CD4-positive, alpha-beta memory T cell (primary cell): ENCODE results near the gene ARID3A. TPM values are rescaled to one million over a fixed set of nuclear protein-coding genes. Genes with fewer than 3 reads are reported as not detected.

Source experiments
- CTCF ChIA-PET: fragments of 350-600 bp; sonication (Branson Sonifier 250); formaldehyde crosslinking; loops from one replicate; lab custom pipeline; 2021; ENCODE audit warnings: inconsistent platforms; ENCODE audit not compliant: partially characterized antibody; lab: Charles Lee
- POLR2A ChIA-PET: fragments of 350-600 bp; sonication (Branson Sonifier 250); formaldehyde crosslinking; loops from one replicate; lab custom pipeline; 2021; ENCODE audit not compliant: partially characterized antibody; lab: Charles Lee
- DNase-seq, 5 donors: peaks; one replicate each; pipeline versions ENCODE4 v3.0.0 to v3.0.0-alpha.2; 2020 to 2022; ENCODE audit warnings: mixed read lengths in 1 of 5
- H3K27ac ChIP-seq: one replicate; pipeline ENCODE4 v1.7.0; 2013; ENCODE audit warnings: low read depth, low read length
- H3K27me3 ChIP-seq: 2 replicates; pipeline ENCODE4 v1.7.0; 2013; ENCODE audit warnings: mild to moderate bottlenecking, low read length, moderate library complexity; ENCODE audit not compliant: insufficient read depth
- H3K36me3 ChIP-seq: 2 replicates; pipeline ENCODE4 v1.7.0; 2013; ENCODE audit warnings: mild to moderate bottlenecking, low read length, moderate library complexity; ENCODE audit not compliant: insufficient read depth
- H3K4me1 ChIP-seq: 2 replicates; pipeline ENCODE4 v1.7.0; 2013; ENCODE audit warnings: mild to moderate bottlenecking, low read length, moderate library complexity; ENCODE audit not compliant: insufficient read depth
- H3K4me3 ChIP-seq, 2 donors: one replicate each; pipeline ENCODE4 v1.7.0; 2013; ENCODE audit warnings: low read length in 2 of 2, mild to moderate bottlenecking in 1 of 2
- H3K9me3 ChIP-seq, 2 donors: one replicate each; pipeline ENCODE4 v1.7.0; 2013; ENCODE audit warnings: low read length in 2 of 2, control low read depth in 1 of 2; ENCODE audit not compliant: control insufficient read depth in 1 of 2
- H3K27ac Mint-ChIP-seq, 7 donors: one replicate each; pipeline ENCODE4 v1.8.0; 2020 to 2021; ENCODE audit warnings: mixed read lengths in 7 of 7, mild to moderate bottlenecking in 6 of 7, inconsistent platforms in 3 of 7, moderate library complexity in 3 of 7
- H3K27me3 Mint-ChIP-seq, 2 donors: one replicate each; pipeline ENCODE4 v1.8.0; 2020 to 2021; ENCODE audit warnings: mixed read lengths in 2 of 2
- H3K36me3 Mint-ChIP-seq, 2 donors: one replicate each; pipeline ENCODE4 v1.8.0; 2020 to 2021; ENCODE audit warnings: mixed read lengths in 2 of 2, inconsistent platforms in 1 of 2, mild to moderate bottlenecking in 1 of 2
- H3K4me1 Mint-ChIP-seq, 4 donors: one replicate each; pipeline ENCODE4 v1.8.0; 2020 to 2021; ENCODE audit warnings: mixed read lengths in 4 of 4, mild to moderate bottlenecking in 1 of 4
- H3K4me3 Mint-ChIP-seq, 8 donors: one replicate each; pipeline ENCODE4 v1.8.0; 2020 to 2021; ENCODE audit warnings: mixed read lengths in 8 of 8, mild to moderate bottlenecking in 7 of 8, moderate library complexity in 6 of 8, inconsistent platforms in 3 of 8
- H3K9me3 Mint-ChIP-seq, 8 donors: one replicate each; pipeline ENCODE4 v1.8.0; 2020 to 2021; ENCODE audit warnings: mixed read lengths in 8 of 8, mild to moderate bottlenecking in 5 of 8, inconsistent platforms in 3 of 8, moderate library complexity in 1 of 8
- intact Hi-C: fragments of 100-400 bp; cut with micrococcal nuclease; formaldehyde crosslinking; loops from one replicate; pipeline ENCODE4 v1.15.1; 2023
- polyA plus RNA-seq, 2 donors: library from polyadenylated mRNA; unstranded; fragments of 300-500 nt; fragmentation: Illumina TruSeq; gene quantifications; one replicate each; pipeline ENCODE4 v1.2.3, GENCODE V29; 2021
- total RNA-seq, 2 experiments: library from RNA; stranded (reverse); gene quantifications; one replicate each; pipeline ENCODE4 v1.2.3, GENCODE V29; 2021

Gene ARID3A
- total and polyA plus RNA-seq, 4 experiments from 2014 or later = 0.27 to 9.6 (median 5.2) TPM

DNA sequence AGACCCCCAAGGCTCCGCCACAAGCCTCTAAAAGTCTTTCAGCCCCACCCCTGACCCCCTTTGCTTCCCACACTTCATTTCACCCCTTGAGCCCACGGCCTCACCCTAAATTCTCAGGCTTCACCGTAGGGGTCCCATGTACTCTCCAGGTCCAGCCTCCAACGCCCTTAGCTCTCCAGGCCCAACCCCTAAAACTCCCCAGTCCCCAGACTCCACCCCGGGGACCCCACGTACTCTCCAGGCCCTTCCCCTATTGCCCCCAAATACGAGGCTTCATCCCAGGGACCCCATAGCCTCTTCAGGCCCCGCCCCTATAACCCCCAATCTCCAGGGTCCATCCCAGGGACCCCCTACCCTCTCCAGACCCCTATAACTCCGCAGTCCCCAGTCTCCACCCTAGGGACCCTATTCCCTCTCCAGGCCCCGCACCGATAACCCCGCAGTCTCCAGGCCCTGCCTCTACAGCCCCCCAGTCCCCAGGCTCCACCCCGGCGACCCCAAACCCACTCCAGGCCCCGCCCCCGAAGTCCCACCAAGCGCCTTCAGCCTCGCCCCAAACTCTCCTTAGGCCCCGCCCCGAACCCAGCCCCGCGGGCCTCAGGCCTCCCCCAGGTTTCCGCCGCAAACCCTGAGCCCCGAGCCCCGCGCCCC is 33.5 kb upstream of the ARID3A start:
- Histone ChIP-seq H3K36me3 (peaks cover 18% of the 10 kb centered on the region), H3K4me1 (peaks cover 33% of the 10 kb centered on the region), H3K9me3 (no peaks in the 10 kb centered on the region), H3K4me3 (peak overlapping the region; percentile 36 to 76), H3K27ac (peak overlapping the region; percentile 80), H3K27me3 (no peaks in the 10 kb centered on the region)
- peaks cover 0 to 3% of the 10 kb centered on the region in 2 donors for H3K27me3 Mint-ChIP-seq
- peak overlapping the region; percentile 38 to 100 (median 88) for H3K27ac Mint-ChIP-seq
- intact Hi-C loops = no loop called here
- ChIA-PET POLR2A (interaction anchor here (0.7 to 8.9 kb wide), 17 partner anchors 10 to 377 kb away, joined by 3 to 252 read pairs (median 7); partner anchors contain the start of genes CIRBP, KISS1R, R3HDM4 and WDR18), CTCF (interaction anchor here (0.7 to 2.7 kb wide), 7 partner anchors 12 to 29 kb away, joined by 3 to 17 read pairs (median 5); no protein-coding TSS in a partner anchor)
- H3K9me3 Mint-ChIP-seq = peaks cover 0 to 6% (median 0%) of the 10 kb centered on the region in 8 donors
- peaks cover 7 to 47% (median 11%) of the 10 kb centered on the region in 4 donors for H3K4me1 Mint-ChIP-seq
- H3K4me3 Mint-ChIP-seq = peak overlapping the region; percentile 79 to 87 (median 84)
- DNase-seq = no peak
- H3K36me3 Mint-ChIP-seq = peaks cover 5 to 26% of the 10 kb centered on the region in 2 donors

DNA sequence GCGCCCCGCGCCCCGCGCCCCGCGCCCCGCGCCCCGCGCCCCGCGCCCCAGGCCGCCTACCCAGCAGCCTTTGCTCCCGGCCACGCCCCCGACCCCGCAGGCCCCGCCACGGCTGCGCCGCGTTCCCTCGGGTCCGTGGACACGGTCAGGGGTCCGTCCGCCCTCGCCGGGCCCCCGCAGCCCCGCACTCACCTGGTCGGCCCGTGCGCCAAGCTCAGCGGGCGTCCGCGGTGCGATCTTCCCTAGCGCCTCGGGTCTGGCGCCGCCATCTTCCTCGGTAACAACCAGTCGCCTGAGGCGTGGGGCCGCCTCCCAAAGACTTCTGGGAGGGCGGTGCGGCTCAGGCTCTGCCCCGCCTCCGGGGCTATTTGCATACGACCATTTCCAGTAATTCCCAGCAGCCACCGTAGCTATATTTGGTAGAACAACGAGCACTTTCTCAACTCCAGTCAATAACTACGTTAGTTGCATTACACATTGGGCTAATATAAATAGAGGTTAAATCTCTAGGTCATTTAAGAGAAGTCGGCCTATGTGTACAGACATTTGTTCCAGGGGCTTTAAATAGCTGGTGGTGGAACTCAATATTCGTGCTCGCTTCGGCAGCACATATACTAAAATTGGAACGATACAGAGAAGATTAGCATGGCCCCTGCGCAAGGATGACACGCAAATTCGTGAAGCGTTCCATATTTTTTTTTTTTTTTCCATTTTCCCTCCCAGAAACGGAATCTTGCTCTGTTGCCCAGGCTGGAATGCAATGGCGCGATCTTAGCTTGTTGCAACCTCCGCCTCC is 32.7 kb upstream of the ARID3A start, which contains the start of the genes MED16 and RNU6-9:
MED16 (minus strand) TSS at position 294 of the 796 bp plus-strand sequence. CDS start 2,056 bp downstream, outside the sequence.
RNU6-9 (plus strand) TSS at position 591 of the 796 bp plus-strand sequence.
- Histone ChIP-seq H3K36me3 (peaks cover 14% of the 10 kb centered on the region), H3K27ac (peak within 1 kb of the TSS; percentile 80), H3K4me1 (peaks cover 28% of the 10 kb centered on the region), H3K9me3 (no peaks in the 10 kb centered on the region), H3K4me3 (peak within 1 kb of the TSS; percentile 36 to 76), H3K27me3 (no peaks in the 10 kb centered on the region)
- Mint-ChIP-seq H3K27ac (peak within 1 kb of the TSS; percentile 99 to 100 (median 99)), H3K27me3 (peaks cover 0 to 3% of the 10 kb centered on the region in 2 donors), H3K4me1 (peaks cover 7 to 47% (median 11%) of the 10 kb centered on the region in 4 donors), H3K9me3 (peaks cover 0 to 6% (median 0%) of the 10 kb centered on the region in 8 donors), H3K36me3 (peaks cover 5 to 23% of the 10 kb centered on the region in 2 donors), H3K4me3 (peak within 1 kb of the TSS; percentile 87 to 95 (median 92))
- POLR2A ChIA-PET = interaction anchor here (0.7 to 8.9 kb wide), 21 partner anchors 9 to 376 kb away, joined by 3 to 252 read pairs (median 6); partner anchors contain the start of genes CFD, CIRBP, KISS1R and R3HDM4
- CTCF ChIA-PET = interaction anchor here (0.5 to 2.7 kb wide), 12 partner anchors 11 to 123 kb away, joined by 3 to 17 read pairs (median 4); no protein-coding TSS in a partner anchor
- intact Hi-C loops = loop anchor here (1.0 kb wide), 4 partner anchors 16 to 230 kb away; partner anchors contain the start of gene RNF126
- DNase-seq = peak; percentile 93 to 96 (median 95)

DNA sequence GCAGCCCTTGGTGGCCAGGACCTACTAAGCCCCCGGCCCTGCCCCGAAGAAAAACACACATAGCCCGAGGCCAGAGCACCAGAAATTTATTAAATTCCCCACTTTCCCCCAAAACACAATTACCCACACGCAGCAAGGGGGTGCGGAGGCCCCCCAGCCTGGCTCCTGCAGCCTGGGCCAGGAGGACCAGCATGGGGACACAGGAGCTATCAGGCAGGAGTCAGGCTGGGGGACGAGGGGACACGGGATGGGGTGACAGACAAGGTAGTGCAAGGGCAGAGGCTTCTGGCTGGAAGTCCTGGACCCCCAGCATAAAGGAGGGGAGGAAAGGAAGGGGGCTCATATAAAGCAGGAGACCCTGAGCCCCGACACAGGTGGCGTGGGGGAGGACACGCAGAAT is 29.4 kb upstream of the ARID3A start:
- ChIA-PET CTCF (interaction anchor here (1.0 to 1.6 kb wide), 2 partner anchors 10 to 33 kb away, joined by 4 to 5 read pairs; no protein-coding TSS in a partner anchor), POLR2A (interaction anchor here (1.2 to 8.9 kb wide), 4 partner anchors 11 to 370 kb away, joined by 3 to 252 read pairs (median 26); no protein-coding TSS in a partner anchor)
- Mint-ChIP-seq H3K9me3 (peaks cover 0 to 7% (median 0%) of the 10 kb centered on the region in 8 donors), H3K27me3 (peaks cover 0 to 3% of the 10 kb centered on the region in 2 donors), H3K4me3 (peak overlapping the region in 1 of 8 donors; percentile 7), H3K36me3 (peaks cover 5 to 23% of the 10 kb centered on the region in 2 donors), H3K4me1 (peaks cover 7 to 29% (median 10%) of the 10 kb centered on the region in 4 donors), H3K27ac (peak overlapping the region in 2 of 7 donors; percentile 42 to 68)
- Histone ChIP-seq H3K4me1 (peaks cover 32% of the 10 kb centered on the region), H3K4me3 (no peak overlapping the region), H3K9me3 (no peaks in the 10 kb centered on the region), H3K27me3 (no peaks in the 10 kb centered on the region), H3K36me3 (peaks cover 25% of the 10 kb centered on the region), H3K27ac (no peak overlapping the region)
- no peak for DNase-seq
- intact Hi-C loops = no loop called here

DNA sequence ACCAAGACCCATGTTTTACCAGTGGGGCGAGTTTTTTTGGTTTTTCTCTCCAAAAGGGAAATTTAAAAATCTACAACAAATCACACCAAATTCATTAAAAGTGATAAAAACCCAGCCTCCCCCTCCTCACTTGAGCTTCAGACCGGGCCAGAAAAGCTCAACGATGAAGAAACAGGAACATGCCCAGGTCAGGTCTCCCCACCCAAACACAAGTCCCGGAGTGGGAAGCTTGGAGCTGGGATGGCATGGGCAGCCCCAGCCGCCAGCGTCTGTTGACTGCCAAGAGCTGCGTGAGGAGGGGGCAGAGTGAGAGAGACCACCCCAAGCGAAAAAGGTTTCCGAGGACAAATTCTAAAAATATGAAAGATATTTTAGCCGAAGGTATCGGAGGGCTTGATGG is 28.8 kb upstream of the ARID3A start:
- Mint-ChIP-seq H3K27ac (peak overlapping the region in 3 of 7 donors; percentile 46 to 81 (median 68)), H3K4me3 (no peak overlapping the region), H3K36me3 (peaks cover 5 to 24% of the 10 kb centered on the region in 2 donors), H3K9me3 (peaks cover 0 to 7% (median 0%) of the 10 kb centered on the region in 8 donors), H3K27me3 (peaks cover 0 to 3% of the 10 kb centered on the region in 2 donors), H3K4me1 (peaks cover 7 to 30% (median 10%) of the 10 kb centered on the region in 4 donors)
- no peaks in the 10 kb centered on the region for H3K9me3 ChIP-seq
- no peaks in the 10 kb centered on the region for H3K27me3 ChIP-seq
- peaks cover 26% of the 10 kb centered on the region for H3K36me3 ChIP-seq
- DNase-seq = no peak
- ChIA-PET CTCF (interaction anchor here (1.0 to 1.6 kb wide), 2 partner anchors 9 to 34 kb away, joined by 4 to 5 read pairs; no protein-coding TSS in a partner anchor), POLR2A (interaction anchor here (1.2 to 8.9 kb wide), 3 partner anchors 11 to 369 kb away, joined by 3 to 252 read pairs (median 47); no protein-coding TSS in a partner anchor)
- H3K4me3 ChIP-seq = no peak overlapping the region
- no peak overlapping the region for H3K27ac ChIP-seq
- peaks cover 31% of the 10 kb centered on the region for H3K4me1 ChIP-seq
- intact Hi-C loops = no loop called here

DNA sequence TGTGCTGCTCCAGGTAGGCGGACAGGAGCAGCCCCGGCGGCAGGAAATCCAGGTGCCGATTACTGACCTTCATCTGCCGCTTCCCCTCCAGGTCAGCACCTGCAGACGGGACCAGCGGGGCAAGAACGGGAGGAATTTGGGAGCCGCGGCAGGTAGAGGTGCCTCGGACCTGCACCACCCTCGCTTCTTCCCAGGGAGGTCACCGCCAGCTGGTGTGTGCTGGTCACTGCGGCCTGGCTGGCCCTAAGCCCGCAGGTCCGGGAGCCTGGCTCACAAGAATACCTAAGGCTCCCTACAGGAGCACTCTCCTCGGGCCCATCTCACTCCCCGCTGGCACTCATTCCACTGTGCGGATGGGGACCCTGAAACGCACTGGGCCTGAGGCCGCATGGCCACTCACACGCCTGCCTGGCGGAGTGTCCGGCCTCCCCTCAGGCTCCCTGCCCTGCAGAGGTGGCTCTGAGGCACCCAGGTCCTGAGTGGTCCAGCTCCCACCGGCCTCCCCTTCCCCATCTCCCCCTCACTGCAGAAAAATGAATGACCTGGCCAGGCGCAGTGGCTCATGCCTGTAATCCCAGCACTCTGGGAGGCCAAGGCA is 28.3 kb upstream of the ARID3A start:
- POLR2A ChIA-PET = interaction anchor here (6.3 to 8.9 kb wide), 2 partner anchors 10 to 19 kb away, joined by 47 to 252 read pairs; no protein-coding TSS in a partner anchor
- H3K36me3 ChIP-seq = peaks cover 26% of the 10 kb centered on the region

DNA sequence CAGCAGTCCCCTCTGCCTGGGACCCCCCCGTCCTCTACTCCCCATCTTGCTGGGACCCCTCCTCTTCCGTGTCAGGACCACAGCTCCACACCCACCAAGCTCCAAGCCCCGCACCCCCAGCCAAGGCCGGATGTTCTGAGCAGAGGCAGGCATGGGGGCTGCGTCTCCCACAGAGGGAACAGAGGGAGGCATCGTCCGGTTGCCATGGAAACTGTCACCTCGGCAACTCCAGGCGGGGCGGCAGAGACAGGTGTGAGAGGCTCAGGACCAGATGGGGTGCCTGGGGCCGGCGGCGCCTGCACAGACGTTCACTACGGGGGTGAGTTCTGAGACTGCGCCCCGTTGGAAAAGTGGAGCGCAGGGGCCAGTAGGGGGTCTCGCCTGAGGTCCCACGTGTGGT is 27.2 kb upstream of the ARID3A start:
- CTCF ChIA-PET = interaction anchor here (0.9 kb wide), 3 partner anchors 9 to 43 kb away, joined by 3 to 5 read pairs (median 4); no protein-coding TSS in a partner anchor
- peaks cover 0 to 29% (median 5%) of the 10 kb centered on the region in 4 donors for H3K4me1 Mint-ChIP-seq
- peaks cover 0 to 1% (median 0%) of the 10 kb centered on the region in 8 donors for H3K9me3 Mint-ChIP-seq
- peak in 3 of 5 donors; percentile 28 to 55 (median 38) for DNase-seq
- intact Hi-C loops = no loop called here
- no peak overlapping the region for H3K27ac ChIP-seq
- POLR2A ChIA-PET = interaction anchor here (0.9 to 8.9 kb wide), 5 partner anchors 9 to 374 kb away, joined by 3 to 252 read pairs (median 7); no protein-coding TSS in a partner anchor
- no peaks in the 10 kb centered on the region for H3K27me3 Mint-ChIP-seq
- no peak overlapping the region for H3K4me3 Mint-ChIP-seq
- H3K27me3 ChIP-seq = no peaks in the 10 kb centered on the region
- peaks cover 21% of the 10 kb centered on the region for H3K4me1 ChIP-seq
- no peaks in the 10 kb centered on the region for H3K9me3 ChIP-seq
- peak overlapping the region in 3 of 7 donors; percentile 51 to 68 (median 53) for H3K27ac Mint-ChIP-seq
- peaks cover 26% of the 10 kb centered on the region for H3K36me3 ChIP-seq
- H3K4me3 ChIP-seq = no peak overlapping the region
- H3K36me3 Mint-ChIP-seq = peaks cover 5 to 16% of the 10 kb centered on the region in 2 donors

More for the DNA sequence above, 28.3 kb upstream of the ARID3A start:
- Histone ChIP-seq H3K4me1 (peaks cover 26% of the 10 kb centered on the region), H3K9me3 (no peaks in the 10 kb centered on the region), H3K4me3 (no peak overlapping the region), H3K27me3 (no peaks in the 10 kb centered on the region), H3K27ac (no peak overlapping the region)
- H3K9me3 Mint-ChIP-seq = peaks cover 0 to 7% (median 0%) of the 10 kb centered on the region in 8 donors
- CTCF ChIA-PET = interaction anchor here (0.9 to 1.6 kb wide), 3 partner anchors 9 to 34 kb away, joined by 4 to 5 read pairs (median 4); no protein-coding TSS in a partner anchor
- peaks cover 0 to 3% of the 10 kb centered on the region in 2 donors for H3K27me3 Mint-ChIP-seq
- peaks cover 5 to 21% of the 10 kb centered on the region in 2 donors for H3K36me3 Mint-ChIP-seq
- H3K4me1 Mint-ChIP-seq = peaks cover 7 to 31% (median 10%) of the 10 kb centered on the region in 4 donors
- no peak overlapping the region for H3K4me3 Mint-ChIP-seq
- intact Hi-C loops = no loop called here
- no peak for DNase-seq
- H3K27ac Mint-ChIP-seq = no peak overlapping the region
